Omental fat pad (tissue), 4 donors: ENCODE measurements around the gene RBMY1E. TPM values are rescaled to one million over a fixed set of nuclear protein-coding genes. Genes with fewer than 3 reads are reported as not detected.
"Not testable (repeated sequence)": the region's sequence is repeated elsewhere in the genome, so short reads cannot be mapped to it uniquely, and the experiment has no call there.

Source experiments
- ATAC-seq: fragments of 150-250 bp; one replicate; pipeline ENCODE4 v1.9.1; 2016; ENCODE audit warnings: mild to moderate bottlenecking, moderate library complexity; ENCODE audit not compliant: low FRiP score
- DNase-seq: peaks from one replicate; pipeline ENCODE4 v3.0.0-alpha.2; 2019; ENCODE audit warnings: low spot score
- total RNA-seq, 4 donors: library from RNA; depleted of rRNA; stranded (reverse); fragments of >200 nt; gene quantifications; one replicate each; pipeline ENCODE4 v1.1.0, GENCODE V29; 2016

The RBMY1E gene
- total RNA-seq: not detected

- ATAC-seq: not testable (repeated sequence)
These were observed at the start of gene RBMY1E for GRCh38 chrY:21917932-21918331. TSS of gene RBMY1E (minus strand) at chrY:21918032. CDS start at chrY:21916054, 1,978 bp downstream.

DNA sequence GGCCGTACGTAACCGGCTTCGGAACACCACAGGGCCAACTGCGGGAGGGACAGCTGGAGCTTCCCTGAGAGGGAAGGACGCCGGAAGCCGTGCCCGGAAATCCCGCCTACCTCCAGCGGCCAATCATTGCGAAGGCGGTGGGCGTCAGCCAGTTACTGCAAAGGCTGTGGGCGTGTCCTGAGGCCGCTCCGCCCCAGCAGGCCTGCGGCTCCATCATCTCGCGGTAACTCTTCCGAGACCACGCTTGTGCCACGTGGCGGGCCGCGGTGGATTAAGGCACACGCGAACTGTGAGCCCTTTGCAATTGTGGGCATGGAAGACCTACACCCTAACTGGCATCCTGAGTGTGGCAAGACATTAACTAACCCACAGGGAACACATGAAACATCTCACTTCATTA lies 23.4 kb downstream of the RBMY1E start, which contains the start of gene RBMY1D:
Gene RBMY1D (minus strand): TSS at position 101 of the 400 bp plus-strand sequence. CDS start 2,013 bp downstream, outside the sequence.
- ATAC-seq, DNase-seq: not testable (repeated sequence)

More at GRCh38 chrY:21917932-21918331, at the start of gene RBMY1E:
- not testable (repeated sequence) for DNase-seq

DNA sequence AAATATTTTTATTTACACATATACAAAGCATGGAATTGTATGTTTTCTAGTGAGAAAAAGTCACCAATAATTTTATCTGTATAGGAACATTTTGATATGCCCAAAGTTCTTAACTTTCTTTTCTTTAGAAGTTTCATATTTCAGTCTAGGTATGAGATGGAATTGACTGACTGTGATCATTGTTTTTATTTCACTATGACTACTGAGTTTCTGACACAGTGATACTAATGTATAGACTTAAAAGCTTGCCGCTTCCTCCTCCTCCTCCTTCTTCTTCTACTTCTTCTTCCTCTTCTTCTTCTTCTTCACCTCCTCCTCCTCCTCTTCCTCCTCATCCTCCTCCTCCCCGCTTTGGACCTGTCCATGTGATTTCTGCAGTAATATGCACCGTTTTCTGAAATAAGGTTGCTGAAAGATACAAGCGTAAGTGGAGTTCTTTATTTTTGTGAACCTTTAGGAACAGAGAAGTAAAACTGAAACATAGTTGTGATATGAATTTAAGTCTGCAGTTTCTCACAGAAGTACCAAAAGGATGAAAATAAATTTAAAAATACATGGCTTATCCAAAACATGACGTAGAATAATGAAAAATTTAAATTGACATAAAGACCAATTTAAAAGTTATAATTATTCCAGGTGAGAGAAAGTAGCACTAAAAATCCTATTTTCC lies 48.3 kb downstream of the RBMY1E start:
- ATAC-seq, DNase-seq: not testable (repeated sequence)

Other genes starting within 250 kb of the RBMY1E start
- gene RBMY1D, start 23.5 kb downstream of the RBMY1E start, total RNA-seq: not detected